Epithelial cell of prostate (primary cell): ENCODE data around the gene SCN11A.
"Not testable (repeated sequence)": the region's sequence is repeated elsewhere in the genome, so short reads cannot be mapped to it uniquely, and the experiment has no call there.

ENCODE experiments used
- DNase-seq: peaks from one replicate; pipeline ENCODE4 v3.0.0-alpha.2; 2011; ENCODE audit warnings: low read depth, low spot score
- H3K27ac ChIP-seq: fragments of 450-650 bp; 2 replicates; pipeline ENCODE4 v1.5.1; 2017; ENCODE audit warnings: mild to moderate bottlenecking

SCN11A gene

DNA sequence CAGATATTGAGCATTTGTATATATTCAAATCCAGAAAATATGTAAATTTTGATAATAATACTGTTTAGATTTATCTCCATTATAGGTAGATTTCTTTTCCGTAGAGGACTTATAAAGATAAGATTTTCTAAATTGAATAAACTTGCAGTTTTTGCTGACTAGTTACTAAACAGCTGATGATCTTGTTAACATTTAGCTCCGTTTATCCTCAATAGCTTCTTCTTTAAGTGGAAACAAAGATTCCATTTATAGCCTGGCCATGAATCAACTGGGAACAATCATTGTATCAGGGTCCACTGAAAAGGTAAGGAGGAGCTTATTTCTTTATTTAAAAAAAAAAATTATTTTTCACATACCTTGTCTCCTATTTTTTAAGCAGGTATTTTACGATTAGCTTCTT is 16.8 kb upstream of the SCN11A start:
- H3K27ac ChIP-seq, result no peak overlapping the region
- DNase-seq, result no peak

DNA sequence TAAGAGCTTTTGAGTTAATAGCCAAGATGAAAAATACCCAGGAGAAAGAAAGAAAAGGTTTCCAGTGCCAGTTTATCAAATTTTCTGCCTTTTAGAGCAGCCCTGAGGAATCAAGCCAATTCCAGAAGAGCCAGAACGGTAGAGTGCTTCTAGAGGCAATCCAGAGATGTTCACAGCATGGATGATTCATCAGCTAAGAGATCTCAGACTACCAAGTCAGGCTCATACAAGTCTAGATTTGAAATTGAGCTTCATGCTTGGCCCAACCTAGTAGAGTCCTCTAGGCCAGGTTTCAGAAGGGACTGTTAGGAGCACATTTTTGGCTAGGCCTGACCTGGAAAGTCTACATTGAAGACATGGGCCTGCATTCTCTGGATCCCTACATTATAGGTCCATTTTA is 15.5 kb upstream of the SCN11A start:
- DNase-seq, result peak; percentile 39
- H3K27ac ChIP-seq, result no peak overlapping the region

DNA sequence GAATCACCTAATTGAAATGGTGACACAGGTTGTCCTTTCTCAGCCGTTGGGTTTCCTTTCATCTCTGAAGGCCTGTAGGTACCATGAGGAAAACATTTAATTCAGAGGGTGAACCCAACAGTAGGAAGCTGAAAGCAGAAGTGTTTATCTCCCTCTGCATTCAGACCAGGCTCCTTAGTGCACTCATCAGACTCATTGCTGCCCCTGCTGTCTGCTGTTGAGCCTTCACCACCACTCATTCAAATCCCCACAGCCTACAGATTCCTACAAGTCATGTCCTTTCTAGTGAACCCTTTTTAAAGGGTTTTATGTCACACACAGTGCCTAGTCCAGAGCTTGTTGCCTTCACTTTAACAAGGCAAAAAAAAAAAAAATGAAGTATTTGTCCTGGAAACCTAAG is 13.5 kb upstream of the SCN11A start:
- no peak overlapping the region for H3K27ac ChIP-seq
- no peak for DNase-seq

DNA sequence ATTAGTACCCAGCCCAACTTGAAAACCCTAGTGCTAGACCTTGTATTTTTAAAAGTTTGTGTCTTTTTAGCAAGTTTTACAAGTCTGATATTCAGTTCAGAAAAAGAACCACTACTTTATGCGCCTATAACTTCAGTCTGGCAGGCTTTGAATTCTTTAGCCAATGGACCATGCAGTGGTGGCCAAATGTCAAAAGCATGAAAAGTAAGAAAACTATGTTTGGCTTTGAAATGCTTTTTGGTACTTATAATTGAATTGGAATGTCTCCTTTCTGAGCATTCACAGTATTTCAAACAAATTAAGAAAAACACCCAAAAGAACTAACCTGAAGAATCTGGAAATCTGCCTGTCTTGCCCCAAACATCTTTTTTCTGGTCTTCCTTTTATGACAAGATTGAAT is 12.9 kb upstream of the SCN11A start:
- no peak overlapping the region for H3K27ac ChIP-seq

DNA sequence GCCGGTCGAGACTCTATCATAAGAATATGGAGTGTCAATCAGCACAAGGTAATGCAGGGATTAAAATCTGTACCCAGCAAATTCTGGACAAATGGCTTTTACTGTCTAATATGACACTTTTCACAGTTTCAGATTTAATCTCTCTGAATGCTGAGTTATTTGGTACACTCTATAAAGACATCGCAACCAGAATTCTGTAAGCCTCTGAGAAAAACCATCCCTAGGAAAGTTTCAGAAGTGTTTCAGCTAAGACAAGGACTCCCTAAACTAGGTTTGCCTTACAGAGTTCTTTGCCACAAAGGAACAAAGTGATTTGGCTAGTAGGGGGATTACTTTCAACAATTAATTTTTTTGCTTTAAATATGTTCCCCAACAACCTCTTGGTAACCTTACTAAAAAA is 11.4 kb upstream of the SCN11A start:
- DNase-seq, result no peak
- H3K27ac ChIP-seq, result no peak overlapping the region

More for the DNA sequence above, 12.9 kb upstream of the SCN11A start:
- DNase-seq, result no peak

DNA sequence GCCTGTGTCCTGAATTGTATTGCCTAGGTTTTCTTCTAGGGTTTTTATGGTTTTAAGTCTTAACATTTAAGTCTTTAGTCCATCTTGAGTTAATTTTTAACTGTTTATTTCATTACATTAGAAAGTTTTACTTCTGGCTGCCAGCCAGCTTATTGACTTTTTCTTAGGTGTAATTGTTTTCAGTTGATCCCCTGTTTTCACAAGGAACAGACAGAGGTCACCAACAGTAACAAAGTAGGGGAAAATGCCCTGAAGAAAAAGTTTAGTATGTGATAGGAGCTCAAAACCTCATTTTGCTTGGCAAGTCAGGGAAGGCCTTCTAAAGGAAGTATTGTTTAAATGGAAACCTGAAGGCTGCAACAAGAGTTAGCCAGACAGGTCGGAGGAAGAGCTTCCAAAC is 10.4 kb upstream of the SCN11A start:
- no peak for DNase-seq

DNA sequence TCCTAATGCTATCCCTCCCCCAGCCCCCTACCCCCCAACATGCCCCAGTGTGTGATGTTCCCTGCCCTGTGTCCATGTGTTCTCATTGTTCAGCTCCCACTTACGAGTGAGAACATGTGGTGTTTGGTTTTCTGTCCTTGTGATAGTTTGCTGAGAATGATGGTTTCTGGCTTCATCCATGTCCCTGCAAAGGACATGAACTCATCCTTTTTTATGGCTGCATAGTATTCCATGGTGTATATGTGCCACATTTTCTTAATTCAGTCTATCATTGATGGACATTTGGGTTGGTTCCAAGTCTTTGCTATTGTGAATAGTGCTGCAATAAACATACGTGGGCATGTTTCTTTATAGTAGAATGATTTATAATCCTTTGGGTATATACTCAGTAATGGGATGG is 9.5 kb upstream of the SCN11A start:
- H3K27ac ChIP-seq, DNase-seq: not testable (repeated sequence)

More for the DNA sequence above, 10.4 kb upstream of the SCN11A start:
- H3K27ac ChIP-seq, result no peak overlapping the region

DNA sequence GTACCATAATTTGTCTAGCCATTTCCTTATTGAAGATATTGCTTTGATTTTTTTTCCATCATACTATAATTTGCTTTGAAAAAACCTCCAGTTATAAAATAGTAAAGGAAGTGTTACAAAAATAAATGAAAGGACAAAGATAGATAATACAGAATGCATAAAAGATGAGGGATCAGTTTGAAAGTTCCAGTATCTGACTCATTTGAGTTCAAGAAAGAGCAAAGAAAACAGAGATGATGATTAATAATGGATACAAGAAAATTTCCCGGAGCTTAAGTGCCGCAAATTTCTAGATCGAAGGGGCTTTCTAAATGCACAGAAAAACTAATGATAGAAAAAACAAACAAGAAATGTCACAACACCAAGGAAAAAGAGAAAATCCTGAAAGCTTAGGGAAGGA is 4.4 kb upstream of the SCN11A start:
- no peak for DNase-seq
- H3K27ac ChIP-seq, result no peak overlapping the region

DNA sequence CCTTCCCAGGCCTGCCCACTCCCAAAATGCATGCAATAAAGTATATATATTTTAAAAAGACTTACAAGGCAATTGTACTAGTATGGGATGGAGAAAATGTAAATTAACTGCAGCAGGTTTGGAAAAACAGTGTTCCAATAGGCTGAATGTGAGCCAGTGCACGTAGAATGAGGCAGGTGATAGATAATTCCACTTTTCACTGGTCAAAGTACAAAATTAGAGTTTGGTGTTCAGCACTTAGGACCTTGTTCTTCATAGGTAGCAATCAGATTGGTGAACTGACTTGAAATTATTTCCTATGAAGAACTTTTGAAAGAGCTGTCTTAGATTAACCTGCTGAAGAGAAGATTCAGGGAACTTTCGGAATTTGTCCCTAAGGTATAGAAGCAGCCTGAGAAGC is 2.0 kb upstream of the SCN11A start:
- DNase-seq, result no peak
- H3K27ac ChIP-seq, result no peak overlapping the region

DNA sequence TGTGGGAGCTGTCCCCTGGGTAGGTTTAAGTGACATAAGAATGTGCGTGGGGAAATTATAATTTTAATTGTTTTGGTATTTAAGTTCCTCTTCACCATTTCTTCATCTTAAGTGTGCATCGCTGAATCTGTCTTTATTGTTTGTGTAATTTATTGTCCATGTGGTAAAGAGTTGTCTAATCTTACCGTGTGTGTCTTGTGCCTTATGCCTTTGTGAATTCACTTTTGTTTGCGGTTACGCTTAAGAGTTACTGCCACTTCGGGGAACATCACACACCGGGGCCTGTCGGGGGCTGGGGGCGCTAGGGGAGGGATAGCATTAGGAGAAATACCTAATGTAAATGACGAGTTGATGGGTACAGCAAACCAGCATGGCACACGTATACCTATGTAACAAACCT is 839 bp upstream of the SCN11A start:
- DNase-seq, result no peak

DNA sequence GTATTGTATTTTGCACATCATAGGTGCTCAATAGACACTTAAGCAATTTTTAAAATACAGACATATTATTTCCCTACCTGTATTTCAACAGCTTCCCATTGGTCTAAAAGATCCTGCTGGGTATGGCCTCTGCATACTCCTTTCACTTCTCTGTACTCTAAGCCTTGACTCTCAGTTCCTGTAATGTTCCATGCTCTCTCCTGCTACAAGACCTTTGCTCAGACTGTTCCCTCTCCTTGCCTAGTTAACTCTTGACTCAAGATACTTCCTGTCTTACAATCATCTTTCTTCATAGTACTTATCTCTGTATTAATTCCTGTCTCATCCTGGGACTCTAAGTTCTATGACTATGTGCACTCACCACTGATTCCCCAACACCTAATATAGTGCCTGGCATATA is 1.7 kb downstream of the SCN11A start:
- no peak overlapping the region for H3K27ac ChIP-seq
- DNase-seq, result no peak

More for the DNA sequence above, 839 bp upstream of the SCN11A start:
- H3K27ac ChIP-seq, result peak overlapping the region; percentile 58

DNA sequence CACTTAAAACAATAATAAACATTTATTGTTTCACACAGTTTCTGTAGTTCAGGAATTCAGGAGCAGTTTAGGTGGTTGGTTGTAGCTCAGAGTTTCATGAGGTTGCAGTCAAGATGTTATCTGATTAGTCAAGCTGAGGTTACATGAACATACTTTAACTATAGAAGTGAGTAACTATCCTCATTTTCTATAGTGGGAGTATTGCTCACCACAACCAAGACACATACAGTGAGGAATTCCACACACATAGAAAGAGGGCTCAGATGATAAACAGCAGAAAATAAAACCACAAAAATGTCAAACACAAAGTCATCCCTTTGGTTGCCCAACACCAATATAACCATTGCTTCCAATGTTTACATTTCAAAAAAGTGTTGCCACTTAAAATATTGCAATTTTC is 13.6 kb downstream of the SCN11A start:
- peak; percentile 91 for DNase-seq
- peak overlapping the region; percentile 42 for H3K27ac ChIP-seq

DNA sequence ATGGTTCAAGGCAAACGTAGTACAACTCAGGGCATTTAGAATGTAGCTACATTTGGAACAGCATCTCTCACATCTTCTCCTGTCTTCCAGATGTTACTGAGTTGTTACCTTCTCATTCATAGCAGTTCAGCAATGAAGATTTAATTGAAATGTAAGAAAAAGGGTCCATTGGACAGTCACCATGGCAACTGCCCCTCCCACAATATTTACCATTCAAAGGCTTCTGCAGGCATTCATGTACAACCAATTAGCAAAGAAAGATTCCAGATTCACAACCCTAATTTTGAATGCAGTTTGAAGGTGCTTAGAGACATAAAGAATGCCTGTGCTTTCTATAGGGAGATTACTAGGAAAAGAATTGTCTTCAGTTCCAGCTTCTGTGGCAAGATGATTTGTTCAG is 22.2 kb downstream of the SCN11A start:
- H3K27ac ChIP-seq, result no peak overlapping the region
- DNase-seq, result no peak

DNA sequence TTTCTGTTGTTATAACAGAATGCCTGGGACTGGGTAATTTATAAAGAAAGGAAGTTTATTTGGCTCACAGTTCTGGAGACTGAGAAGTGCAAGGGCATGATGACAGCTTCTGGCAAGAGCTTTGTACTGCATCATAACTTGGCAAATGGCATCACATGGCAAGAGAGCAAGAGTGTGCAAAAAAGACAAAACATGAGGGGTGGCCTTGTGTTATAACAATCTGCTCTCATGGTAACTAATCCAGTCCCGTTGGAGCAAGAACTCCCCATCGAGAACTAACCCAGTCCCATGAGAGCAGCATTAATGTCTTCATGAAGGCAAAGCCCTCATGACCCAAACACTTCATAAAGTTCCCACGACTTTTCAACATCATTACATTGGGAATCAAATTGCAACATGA is 23.2 kb downstream of the SCN11A start:
- no peak for DNase-seq
- H3K27ac ChIP-seq, result no peak overlapping the region

DNA sequence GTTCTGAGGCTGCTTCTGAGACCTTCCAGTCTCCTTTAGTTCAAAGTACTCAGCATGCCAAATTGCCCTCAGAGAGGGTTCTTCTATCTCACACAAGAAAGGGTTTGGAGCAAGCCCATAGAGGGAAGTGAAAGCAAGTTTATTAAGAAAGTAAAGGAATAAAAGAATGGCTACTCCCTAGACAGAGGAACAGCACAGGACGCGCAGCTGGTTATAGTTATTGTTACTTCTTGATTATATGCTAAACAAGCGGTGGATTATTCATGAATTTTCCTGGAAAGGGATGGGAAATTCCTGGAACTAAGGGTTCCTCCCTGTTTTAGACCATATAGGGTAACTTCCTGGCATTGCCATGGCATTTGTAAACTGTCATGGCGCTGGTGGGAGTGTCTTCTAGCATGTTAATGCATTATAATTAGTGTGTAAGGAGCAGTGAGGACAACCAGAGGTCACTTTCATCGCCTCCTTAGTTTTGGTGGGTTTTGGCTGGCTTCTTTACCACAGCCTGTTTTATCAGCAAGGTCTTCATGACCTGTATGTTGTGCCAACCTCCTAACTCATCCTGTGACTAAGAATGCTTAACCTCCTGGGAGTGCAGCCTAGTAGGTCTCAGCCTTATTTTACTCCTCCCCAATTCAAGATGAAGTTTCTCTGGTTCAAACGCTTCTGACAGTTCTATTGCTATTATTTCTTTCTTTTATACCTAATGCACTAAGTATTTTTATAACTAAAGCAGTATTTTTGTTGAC is 26.3 kb downstream of the SCN11A start:
- H3K27ac ChIP-seq, result no peak overlapping the region
- no peak for DNase-seq

DNA sequence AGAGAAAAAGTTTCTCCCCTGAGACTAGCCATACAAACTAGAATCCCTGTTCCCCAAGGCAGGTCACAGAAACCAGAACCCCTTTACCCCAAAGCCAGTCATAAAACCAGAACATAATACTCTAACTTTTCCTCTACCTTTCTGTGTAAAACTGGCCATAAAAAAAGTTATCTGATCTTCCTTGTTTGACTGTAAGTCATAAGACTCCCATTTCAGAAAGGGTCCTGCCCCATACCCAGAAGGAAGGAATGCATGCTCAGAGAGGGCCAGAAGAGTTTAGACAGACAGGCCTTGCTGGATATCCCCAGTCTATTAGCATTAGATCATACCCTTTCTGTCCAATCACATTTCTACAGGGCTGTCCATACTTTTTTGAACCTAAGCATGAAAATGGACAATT is 27.2 kb downstream of the SCN11A start:
- no peak overlapping the region for H3K27ac ChIP-seq
- DNase-seq, result no peak

DNA sequence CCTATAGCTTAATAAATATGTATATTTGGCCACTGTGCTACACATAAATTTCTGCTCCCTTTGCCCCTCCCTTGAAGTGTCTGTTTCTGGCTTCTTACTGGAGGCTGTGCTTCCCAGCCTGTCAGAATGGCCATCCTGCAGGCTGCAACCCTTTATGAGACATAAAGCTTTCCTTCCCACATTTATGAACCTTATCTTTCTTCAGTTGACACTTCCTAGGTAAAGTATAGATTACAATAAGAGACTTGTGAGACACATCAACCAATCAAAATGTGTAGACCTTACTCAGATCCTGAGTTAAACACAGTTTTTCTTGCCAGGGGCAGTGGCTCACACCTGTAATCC is 29.5 kb downstream of the SCN11A start:
- no peak overlapping the region for H3K27ac ChIP-seq
- DNase-seq, result no peak

DNA sequence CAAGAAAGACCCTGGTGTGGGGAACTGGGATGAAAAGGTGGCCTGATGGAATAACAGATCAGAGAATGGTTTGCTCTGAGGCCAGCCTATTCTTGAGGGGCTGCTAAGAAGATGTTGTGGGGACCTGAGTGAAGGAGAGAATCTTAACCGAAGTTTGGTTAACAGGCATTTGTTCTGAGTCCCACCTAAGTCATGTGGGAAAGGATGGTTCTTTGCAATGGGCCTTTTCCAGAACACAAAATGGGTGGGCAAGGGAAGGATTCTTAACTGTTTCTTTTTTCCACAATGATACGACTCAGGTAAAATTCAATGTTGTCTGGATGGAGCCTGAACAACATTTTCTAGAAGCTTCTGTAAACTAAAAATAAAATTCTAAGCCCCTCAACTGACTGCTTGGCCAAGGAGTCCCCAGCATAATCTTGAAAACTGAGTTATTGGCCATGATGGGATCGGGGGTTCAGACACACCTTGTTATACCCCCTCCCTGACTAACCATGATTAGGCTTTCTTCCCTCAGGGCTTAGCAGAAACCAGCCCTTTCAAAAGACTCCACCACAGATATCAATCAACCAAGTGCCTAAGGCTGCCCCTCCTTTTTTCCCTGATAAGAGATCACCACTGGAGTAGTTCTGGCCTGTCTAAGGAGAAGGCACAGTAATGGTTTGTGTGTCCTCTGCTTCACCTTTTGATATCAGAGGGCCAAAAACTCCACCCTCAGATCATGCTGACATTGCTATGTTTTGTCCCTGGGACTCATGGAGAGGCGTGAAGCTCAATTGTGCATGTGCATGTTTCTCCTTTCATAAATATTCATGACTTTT is 30.1 kb downstream of the SCN11A start:
- H3K27ac ChIP-seq, result no peak overlapping the region
- no peak for DNase-seq

DNA sequence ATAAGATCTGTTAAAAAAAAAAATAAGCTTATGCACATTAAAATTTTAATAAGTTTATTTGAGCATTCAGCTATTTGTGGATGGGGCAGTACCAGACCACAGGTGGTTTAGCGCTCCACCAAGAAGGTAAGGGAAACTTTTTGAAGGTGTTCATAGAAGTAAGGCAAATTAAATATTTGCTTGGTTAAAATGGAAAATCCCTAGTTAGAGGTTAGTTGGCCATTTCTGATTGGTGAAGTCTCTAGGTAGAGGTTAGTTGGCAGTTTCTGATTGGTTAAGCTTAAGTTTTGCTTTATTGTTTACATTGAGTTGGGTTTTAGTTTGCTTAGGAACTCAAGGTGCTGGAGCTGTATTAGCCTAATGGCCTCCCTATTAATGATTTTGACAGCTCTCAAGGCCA is 30.7 kb downstream of the SCN11A start:
- H3K27ac ChIP-seq, result no peak overlapping the region
- DNase-seq, result no peak

DNA sequence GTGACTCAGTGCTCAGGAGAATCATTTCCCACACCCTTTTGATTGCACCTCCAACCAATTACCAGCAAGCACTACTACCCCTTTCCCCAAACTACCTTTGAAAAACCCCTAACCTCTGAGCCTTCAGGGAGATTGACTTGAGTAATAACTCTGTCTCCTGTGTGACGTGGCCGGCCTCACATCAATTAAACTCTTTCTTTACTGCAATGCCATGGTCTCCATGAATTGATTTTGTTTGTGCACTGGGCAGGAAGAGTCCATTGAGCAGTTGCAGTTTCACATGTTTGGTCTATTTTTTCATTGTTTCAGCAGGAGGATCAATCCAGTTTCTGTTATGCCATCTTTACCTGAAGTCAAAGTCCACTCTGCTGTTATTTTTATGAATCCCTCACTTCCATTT is 32.4 kb downstream of the SCN11A start:
- H3K27ac ChIP-seq, result no peak overlapping the region
- no peak for DNase-seq

DNA sequence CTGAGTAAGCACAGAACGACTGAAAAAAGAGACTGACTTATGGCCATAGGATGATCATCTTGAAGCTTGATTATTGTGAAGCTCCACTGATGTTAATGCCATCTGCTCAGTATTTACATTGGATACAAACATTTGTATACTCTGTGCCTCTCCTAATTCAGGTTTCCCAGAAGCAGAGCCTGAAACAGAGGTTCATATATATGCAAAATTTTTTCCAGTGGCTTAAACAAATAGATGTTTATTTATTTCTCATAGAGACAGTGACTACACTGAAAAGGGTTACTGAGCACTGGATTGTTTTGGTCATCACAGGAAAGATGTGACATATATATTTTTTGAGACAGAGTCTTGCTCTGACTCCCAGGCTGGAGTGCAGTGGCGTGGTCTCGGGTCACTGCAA is 36.3 kb downstream of the SCN11A start:
- no peak for DNase-seq
- H3K27ac ChIP-seq, result no peak overlapping the region
